ENCODE results near the gene GAPDH.

GRCh38 chr12:6573001-6573400 lies 38.7 kb downstream of the GAPDH start:
- TF ChIP-seq EZH2 (IDR thresholded peaks at IDR 0.05; ENCODE audit: borderline replicate concordance) = no peak
- TF ChIP-seq, protein P1, sequence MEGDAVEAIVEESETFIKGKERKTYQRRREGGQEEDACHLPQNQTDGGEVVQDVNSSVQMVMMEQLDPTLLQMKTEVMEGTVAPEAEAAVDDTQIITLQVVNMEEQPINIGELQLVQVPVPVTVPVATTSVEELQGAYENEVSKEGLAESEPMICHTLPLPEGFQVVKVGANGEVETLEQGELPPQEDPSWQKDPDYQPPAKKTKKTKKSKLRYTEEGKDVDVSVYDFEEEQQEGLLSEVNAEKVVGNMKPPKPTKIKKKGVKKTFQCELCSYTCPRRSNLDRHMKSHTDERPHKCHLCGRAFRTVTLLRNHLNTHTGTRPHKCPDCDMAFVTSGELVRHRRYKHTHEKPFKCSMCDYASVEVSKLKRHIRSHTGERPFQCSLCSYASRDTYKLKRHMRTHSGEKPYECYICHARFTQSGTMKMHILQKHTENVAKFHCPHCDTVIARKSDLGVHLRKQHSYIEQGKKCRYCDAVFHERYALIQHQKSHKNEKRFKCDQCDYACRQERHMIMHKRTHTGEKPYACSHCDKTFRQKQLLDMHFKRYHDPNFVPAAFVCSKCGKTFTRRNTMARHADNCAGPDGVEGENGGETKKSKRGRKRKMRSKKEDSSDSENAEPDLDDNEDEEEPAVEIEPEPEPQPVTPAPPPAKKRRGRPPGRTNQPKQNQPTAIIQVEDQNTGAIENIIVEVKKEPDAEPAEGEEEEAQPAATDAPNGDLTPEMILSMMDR (IDR thresholded peaks at IDR 0.05; ENCODE audit: poor library complexity) = no peak
